Mammary epithelial cell (primary cell): Measurements from ENCODE around the gene TGFBI.

Experiments
- EZH2 ChIP-seq: IDR thresholded peaks from 2 replicates; pipeline ENCODE4 v1.6.1; 2012; ENCODE audit warnings: low read length, inconsistent platforms, borderline replicate concordance
- TF ChIP-seq, protein P1 (sequence below), 2 donors: IDR thresholded peaks in 1 of 2; conservative IDR thresholded peaks in 1 of 2; 2 replicates each; pipeline ENCODE4 v1.5.1; 2011 to 2012; ENCODE audit warnings: inconsistent platforms in 2 of 2, low read length in 2 of 2, mild to moderate bottlenecking in 2 of 2, control low read depth in 1 of 2, low read depth in 1 of 2; ENCODE audit not compliant: insufficient read depth in 1 of 2; ENCODE audit errors: extremely low read depth in 1 of 2

DNA sequence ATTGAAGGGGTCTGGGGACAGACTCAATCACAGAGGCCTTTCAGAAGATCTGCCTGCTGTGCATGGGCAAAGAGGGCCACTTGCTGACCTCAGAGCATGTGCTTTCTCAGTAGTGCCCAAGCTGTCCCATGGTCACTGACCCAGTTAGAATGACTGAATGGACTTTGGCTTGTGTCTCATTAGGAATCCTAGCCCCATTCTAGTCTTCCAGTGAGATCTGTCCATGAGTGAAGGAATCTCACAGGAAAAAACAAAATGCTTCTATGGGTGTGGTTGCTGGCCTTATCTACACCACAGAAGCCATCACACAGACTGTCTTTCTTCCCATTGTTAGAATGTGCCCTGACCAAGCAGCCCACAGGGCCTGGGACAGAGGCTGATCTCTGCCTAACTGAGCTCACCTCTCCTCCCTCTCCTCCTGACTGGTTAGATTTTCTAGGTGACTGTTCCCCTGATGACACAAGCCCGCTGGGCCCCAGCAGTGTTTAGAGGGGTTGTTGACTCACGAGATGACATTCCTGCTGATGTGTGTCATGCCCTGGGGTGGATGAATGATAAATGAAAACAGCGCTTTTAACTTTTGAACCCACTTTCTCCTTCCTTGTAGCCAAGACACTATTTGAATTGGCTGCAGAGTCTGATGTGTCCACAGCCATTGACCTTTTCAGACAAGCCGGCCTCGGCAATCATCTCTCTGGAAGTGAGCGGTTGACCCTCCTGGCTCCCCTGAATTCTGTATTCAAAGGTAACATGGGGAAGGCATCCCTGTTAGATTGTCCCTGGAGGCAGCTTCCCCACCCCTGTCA, 24.8 kb downstream of the TGFBI start:
- TF ChIP-seq, protein P1, sequence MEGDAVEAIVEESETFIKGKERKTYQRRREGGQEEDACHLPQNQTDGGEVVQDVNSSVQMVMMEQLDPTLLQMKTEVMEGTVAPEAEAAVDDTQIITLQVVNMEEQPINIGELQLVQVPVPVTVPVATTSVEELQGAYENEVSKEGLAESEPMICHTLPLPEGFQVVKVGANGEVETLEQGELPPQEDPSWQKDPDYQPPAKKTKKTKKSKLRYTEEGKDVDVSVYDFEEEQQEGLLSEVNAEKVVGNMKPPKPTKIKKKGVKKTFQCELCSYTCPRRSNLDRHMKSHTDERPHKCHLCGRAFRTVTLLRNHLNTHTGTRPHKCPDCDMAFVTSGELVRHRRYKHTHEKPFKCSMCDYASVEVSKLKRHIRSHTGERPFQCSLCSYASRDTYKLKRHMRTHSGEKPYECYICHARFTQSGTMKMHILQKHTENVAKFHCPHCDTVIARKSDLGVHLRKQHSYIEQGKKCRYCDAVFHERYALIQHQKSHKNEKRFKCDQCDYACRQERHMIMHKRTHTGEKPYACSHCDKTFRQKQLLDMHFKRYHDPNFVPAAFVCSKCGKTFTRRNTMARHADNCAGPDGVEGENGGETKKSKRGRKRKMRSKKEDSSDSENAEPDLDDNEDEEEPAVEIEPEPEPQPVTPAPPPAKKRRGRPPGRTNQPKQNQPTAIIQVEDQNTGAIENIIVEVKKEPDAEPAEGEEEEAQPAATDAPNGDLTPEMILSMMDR (conservative IDR thresholded peaks at IDR 0.05 in 1 of 2, IDR thresholded peaks at IDR 0.05 in 1 of 2; ENCODE audit: extremely low read depth in 1 of 2, insufficient read depth in 1 of 2, low read depth in 1 of 2, low read length in 2 of 2), result no peak
- TF ChIP-seq EZH2, result no peak
